Trophoblast cell (in vitro differentiated cells and primary cell): ENCODE data around the gene DNPH1.

Experiments used
- DNase-seq, 2 donors: peaks; one replicate each; pipeline ENCODE4 v3.0.0-alpha.2; 2016
- H2AFZ ChIP-seq: 2 replicates; pipeline ENCODE4 v1.6.1; 2013; ENCODE audit warnings: low read length, moderate library complexity, mild to moderate bottlenecking; ENCODE audit not compliant: insufficient read depth, poor library complexity
- H2AK5ac ChIP-seq: 2 replicates; pipeline ENCODE4 v1.6.1; 2013; ENCODE audit warnings: mild to moderate bottlenecking, low read length
- H2BK120ac ChIP-seq: 2 replicates; pipeline ENCODE4 v1.6.1; 2013; ENCODE audit warnings: low read length, mild to moderate bottlenecking, moderate library complexity; ENCODE audit not compliant: insufficient read depth, poor library complexity
- H2BK12ac ChIP-seq: 2 replicates; pipeline ENCODE4 v1.6.1; 2013; ENCODE audit warnings: mild to moderate bottlenecking, low read length, moderate library complexity
- H2BK5ac ChIP-seq: 2 replicates; pipeline ENCODE4 v1.6.1; 2013; ENCODE audit warnings: low read length, low read depth, moderate library complexity, mild to moderate bottlenecking; ENCODE audit not compliant: poor library complexity
- H3K14ac ChIP-seq: 2 replicates; pipeline ENCODE4 v1.6.1; 2013; ENCODE audit warnings: mild to moderate bottlenecking, low read length
- H3K18ac ChIP-seq: 2 replicates; pipeline ENCODE4 v1.6.1; 2013; ENCODE audit warnings: mild to moderate bottlenecking, low read length
- H3K23ac ChIP-seq: 2 replicates; pipeline ENCODE4 v1.6.1; 2013; ENCODE audit warnings: low read length
- H3K27ac ChIP-seq: 2 replicates; pipeline ENCODE4 v1.5.1; 2013; ENCODE audit warnings: low read depth, mild to moderate bottlenecking, inconsistent platforms, low read length, moderate library complexity
- H3K27me3 ChIP-seq: 2 replicates; pipeline ENCODE4 v1.6.1; 2013; ENCODE audit warnings: inconsistent platforms, mild to moderate bottlenecking, low read length, moderate library complexity; ENCODE audit not compliant: insufficient read depth
- H3K36me3 ChIP-seq, 2 experiments: 1 replicate in 1 of 2; 2 replicates in 1 of 2; pipeline ENCODE4 v1.6.1; 2013; ENCODE audit warnings: low read length in 2 of 2, mild to moderate bottlenecking in 2 of 2, moderate library complexity in 1 of 2; ENCODE audit not compliant: insufficient read depth in 2 of 2, control insufficient read depth in 1 of 2
- H3K4ac ChIP-seq: 2 replicates; pipeline ENCODE4 v1.6.1; 2013; ENCODE audit warnings: low read depth, mild to moderate bottlenecking, low read length, moderate library complexity
- H3K4me1 ChIP-seq, 2 experiments: 1 replicate in 1 of 2; 2 replicates in 1 of 2; pipeline ENCODE4 v1.6.1; 2013; ENCODE audit warnings: low read length in 2 of 2, mild to moderate bottlenecking in 2 of 2, moderate library complexity in 1 of 2; ENCODE audit not compliant: insufficient read depth in 2 of 2, control insufficient read depth in 1 of 2
- H3K4me2 ChIP-seq: 2 replicates; pipeline ENCODE4 v1.6.1; 2013; ENCODE audit warnings: inconsistent platforms, mild to moderate bottlenecking, low read length, moderate library complexity
- H3K4me3 ChIP-seq: 2 replicates; pipeline ENCODE4 v1.5.1; 2013; ENCODE audit warnings: mild to moderate bottlenecking, low read depth, low read length, inconsistent platforms
- H3K79me1 ChIP-seq: one replicate; pipeline ENCODE4 v1.6.1; 2013; ENCODE audit warnings: low read length
- H3K79me2 ChIP-seq: 2 replicates; pipeline ENCODE4 v1.6.1; 2013; ENCODE audit warnings: low read length, mild to moderate bottlenecking; ENCODE audit not compliant: control insufficient read depth, insufficient read depth, poor library complexity
- H3K9ac ChIP-seq: 2 replicates; pipeline ENCODE4 v1.6.1; 2013; ENCODE audit warnings: mild to moderate bottlenecking, low read length
- H3K9me3 ChIP-seq: 2 replicates; pipeline ENCODE4 v1.6.1; 2013; ENCODE audit warnings: low read depth, mild to moderate bottlenecking, control low read depth, inconsistent platforms, low read length; ENCODE audit not compliant: insufficient read depth
- H4K12ac ChIP-seq: 2 replicates; pipeline ENCODE4 v1.6.1; 2013; ENCODE audit warnings: low read depth, mild to moderate bottlenecking, low read length, moderate library complexity
- H4K8ac ChIP-seq: 2 replicates; pipeline ENCODE4 v1.6.1; 2013; ENCODE audit warnings: low read depth, mild to moderate bottlenecking, low read length, moderate library complexity
- H4K91ac ChIP-seq: one replicate; pipeline ENCODE4 v1.6.1; 2013; ENCODE audit warnings: low read depth, mild to moderate bottlenecking, low read length, moderate library complexity
- WGBS: extraction: QIAGEN DNeasy Blood & Tissue Kit; methylation state at CpG from one replicate; pipeline ENCODE4 v1.1.7; 2013; ENCODE audit warnings: missing lambda C conversion rate; ENCODE audit not compliant: insufficient read length, insufficient coverage; ENCODE audit errors: extremely low coverage; 5-methylcytosine and 5-hydroxymethylcytosine counted together

The DNPH1 gene

GRCh38 chr6:43196337-43196736 lies 32.9 kb downstream of the DNPH1 start:
- DNase-seq: no peak
- no peaks in the 10 kb centered on the region for H3K79me2 ChIP-seq
- WGBS: no CpG with 5 or more reads among the region's 5 CpGs

GRCh38 chr6:43193929-43194328 lies 35.4 kb downstream of the DNPH1 start:
- H3K36me3 ChIP-seq: peaks cover 18 to 26% of the 10 kb centered on the region in 2 experiments
- no peak overlapping the region for H3K4ac ChIP-seq
- H3K27me3 ChIP-seq: no peaks in the 10 kb centered on the region
- no CpG with 5 or more reads among the region's 5 CpGs for WGBS
- no peak overlapping the region for H3K14ac ChIP-seq
- no peaks in the 10 kb centered on the region for H3K79me2 ChIP-seq
- H3K9ac ChIP-seq: no peak overlapping the region
- no peaks in the 10 kb centered on the region for H3K4me1 ChIP-seq
- no peak overlapping the region for H4K91ac ChIP-seq
- H2BK12ac ChIP-seq: no peak overlapping the region
- H2BK120ac ChIP-seq: no peak overlapping the region
- no peak overlapping the region for H2AFZ ChIP-seq
- no peaks in the 10 kb centered on the region for H3K79me1 ChIP-seq
- no peak overlapping the region for H3K18ac ChIP-seq
- peak in 1 of 2 donors; percentile 23 for DNase-seq
- no peak overlapping the region for H3K4me3 ChIP-seq
- H2AK5ac ChIP-seq: no peak overlapping the region
- H4K8ac ChIP-seq: no peak overlapping the region
- H3K23ac ChIP-seq: no peak overlapping the region
- H2BK5ac ChIP-seq: no peak overlapping the region
- no peaks in the 10 kb centered on the region for H3K9me3 ChIP-seq
- no peak overlapping the region for H4K12ac ChIP-seq
- no peak overlapping the region for H3K27ac ChIP-seq
- no peak overlapping the region for H3K4me2 ChIP-seq

More at GRCh38 chr6:43196337-43196736, 32.9 kb downstream of the DNPH1 start:
- Histone ChIP-seq H4K91ac (no peak overlapping the region), H3K4ac (no peak overlapping the region), H3K14ac (no peak overlapping the region), H2AFZ (no peak overlapping the region), H4K8ac (no peak overlapping the region), H3K4me2 (no peak overlapping the region), H2AK5ac (no peak overlapping the region), H3K27ac (no peak overlapping the region), H3K18ac (no peak overlapping the region), H3K4me3 (no peak overlapping the region), H3K36me3 (peaks cover 27 to 41% of the 10 kb centered on the region in 2 experiments), H2BK12ac (no peak overlapping the region), H3K23ac (no peak overlapping the region), H3K4me1 (no peaks in the 10 kb centered on the region), H2BK5ac (no peak overlapping the region), H4K12ac (no peak overlapping the region), H2BK120ac (no peak overlapping the region), H3K27me3 (no peaks in the 10 kb centered on the region), H3K79me1 (no peaks in the 10 kb centered on the region), H3K9ac (no peak overlapping the region), H3K9me3 (no peaks in the 10 kb centered on the region)

- Histone ChIP-seq H4K12ac (no peak overlapping the region), H4K8ac (no peak overlapping the region), H4K91ac (no peak overlapping the region), H3K18ac (no peak overlapping the region), H3K27me3 (no peaks in the 10 kb centered on the region), H3K9me3 (no peaks in the 10 kb centered on the region), H2BK120ac (no peak overlapping the region), H3K27ac (no peak overlapping the region), H3K4ac (no peak overlapping the region), H3K79me2 (no peaks in the 10 kb centered on the region), H2BK12ac (no peak overlapping the region), H2AFZ (no peak overlapping the region), H3K4me1 (no peaks in the 10 kb centered on the region), H3K36me3 (peaks cover 19 to 28% of the 10 kb centered on the region in 2 experiments), H2AK5ac (no peak overlapping the region), H3K14ac (no peak overlapping the region), H2BK5ac (no peak overlapping the region), H3K23ac (no peak overlapping the region), H3K4me2 (no peak overlapping the region), H3K9ac (no peak overlapping the region), H3K4me3 (no peak overlapping the region), H3K79me1 (no peaks in the 10 kb centered on the region)
- DNase-seq: no peak
- no CpG with 5 or more reads among the region's 9 CpGs for WGBS
Observed at GRCh38 chr6:43192911-43193310, 36.4 kb downstream of the DNPH1 start.

- Histone ChIP-seq H3K36me3 (peaks cover 24 to 34% of the 10 kb centered on the region in 2 experiments), H3K79me2 (no peaks in the 10 kb centered on the region), H3K9ac (no peak overlapping the region), H2AK5ac (no peak overlapping the region), H4K8ac (no peak overlapping the region), H3K18ac (no peak overlapping the region), H2BK12ac (no peak overlapping the region), H3K14ac (no peak overlapping the region), H3K27me3 (no peaks in the 10 kb centered on the region), H2BK5ac (no peak overlapping the region), H4K12ac (no peak overlapping the region), H3K23ac (no peak overlapping the region), H3K4me3 (no peak overlapping the region), H2BK120ac (no peak overlapping the region), H3K4me1 (no peaks in the 10 kb centered on the region), H3K79me1 (no peaks in the 10 kb centered on the region), H4K91ac (no peak overlapping the region), H2AFZ (no peak overlapping the region), H3K9me3 (no peaks in the 10 kb centered on the region), H3K4ac (no peak overlapping the region), H3K27ac (no peak overlapping the region), H3K4me2 (no peak overlapping the region)
- no CpG with 5 or more reads among the region's 6 CpGs for WGBS
- DNase-seq: no peak
Observed at GRCh38 chr6:43189776-43190304, 39.4 kb downstream of the DNPH1 start.
